Tibial nerve (tissue), 4 donors: ENCODE measurements around the gene TMEM174.

ENCODE experiments used
- EP300 ChIP-seq, 2 donors: sonication (generic); formaldehyde crosslinking; IDR thresholded peaks; one replicate each; pipeline ENCODE4 v1.6.1; 2017; ENCODE audit warnings: antibody characterized with exemption in 2 of 2, mild to moderate bottlenecking in 1 of 2
- POLR2A ChIP-seq, 2 donors: fragments of 450-650 bp; IDR thresholded peaks; one replicate each; pipeline ENCODE4 v1.6.1; 2017; ENCODE audit warnings: antibody characterized with exemption in 2 of 2, mild to moderate bottlenecking in 2 of 2, moderate library complexity in 2 of 2
- TF ChIP-seq, protein P1 (sequence below), 5 experiments: fragments of 200-600 bp in 3 of 5; fragments of 450-650 bp in 2 of 5; sonication (generic) in 3 of 5; IDR thresholded peaks; one replicate each; pipeline ENCODE4 v1.5.1; 2016 to 2019; ENCODE audit warnings: antibody characterized with exemption in 5 of 5, mild to moderate bottlenecking in 3 of 5, moderate library complexity in 2 of 5

DNA sequence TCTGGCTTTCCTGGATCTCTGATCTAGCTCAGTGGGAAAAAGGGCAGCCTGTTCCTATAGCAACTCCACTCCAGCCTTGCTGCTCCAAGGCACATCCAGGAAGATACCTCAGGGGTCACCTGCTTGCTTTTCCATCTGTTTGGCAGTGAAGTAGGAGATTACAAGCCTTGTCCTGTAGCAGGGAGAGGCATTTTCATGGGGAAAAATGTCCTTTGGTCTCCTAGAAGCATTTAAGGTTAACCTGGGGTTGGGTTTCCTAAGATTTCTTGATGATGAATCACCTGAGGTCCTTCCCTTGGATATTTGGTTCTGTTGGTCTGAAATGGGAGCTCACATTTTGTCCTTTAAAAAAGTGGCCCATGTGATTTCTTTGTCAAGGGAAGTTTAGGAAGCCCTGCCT, 1.5 kb upstream of the TMEM174 start:
- TF ChIP-seq, protein P1, sequence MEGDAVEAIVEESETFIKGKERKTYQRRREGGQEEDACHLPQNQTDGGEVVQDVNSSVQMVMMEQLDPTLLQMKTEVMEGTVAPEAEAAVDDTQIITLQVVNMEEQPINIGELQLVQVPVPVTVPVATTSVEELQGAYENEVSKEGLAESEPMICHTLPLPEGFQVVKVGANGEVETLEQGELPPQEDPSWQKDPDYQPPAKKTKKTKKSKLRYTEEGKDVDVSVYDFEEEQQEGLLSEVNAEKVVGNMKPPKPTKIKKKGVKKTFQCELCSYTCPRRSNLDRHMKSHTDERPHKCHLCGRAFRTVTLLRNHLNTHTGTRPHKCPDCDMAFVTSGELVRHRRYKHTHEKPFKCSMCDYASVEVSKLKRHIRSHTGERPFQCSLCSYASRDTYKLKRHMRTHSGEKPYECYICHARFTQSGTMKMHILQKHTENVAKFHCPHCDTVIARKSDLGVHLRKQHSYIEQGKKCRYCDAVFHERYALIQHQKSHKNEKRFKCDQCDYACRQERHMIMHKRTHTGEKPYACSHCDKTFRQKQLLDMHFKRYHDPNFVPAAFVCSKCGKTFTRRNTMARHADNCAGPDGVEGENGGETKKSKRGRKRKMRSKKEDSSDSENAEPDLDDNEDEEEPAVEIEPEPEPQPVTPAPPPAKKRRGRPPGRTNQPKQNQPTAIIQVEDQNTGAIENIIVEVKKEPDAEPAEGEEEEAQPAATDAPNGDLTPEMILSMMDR (IDR thresholded peaks at IDR 0.05) = no peak
- no peak for TF ChIP-seq POLR2A (IDR thresholded peaks at IDR 0.05)
- TF ChIP-seq EP300 (IDR thresholded peaks at IDR 0.05) = no peak
